ENCODE data around the gene FYCO1.
"Not testable (repeated sequence)": the region's sequence is repeated elsewhere in the genome, so short reads cannot be mapped to it uniquely, and the experiment has no call there.

The FYCO1 gene

GRCh38 chr3:46006238-46007032, 10.8 kb upstream of the FYCO1 start:
- Histone ChIP-seq H3K9me3 (ENCODE audit: control insufficient read depth, low read length) (no peaks in the 10 kb centered on the region), H3K4me3 (ENCODE audit: low read length) (peak overlapping the region; percentile 12), H3K36me3 (ENCODE audit: control insufficient read depth, insufficient read depth, low read length, severe bottlenecking) (no peaks in the 10 kb centered on the region), H3K4me1 (ENCODE audit: control insufficient read depth, insufficient read depth, low read length) (peaks cover 19% of the 10 kb centered on the region), H3K9ac (ENCODE audit: low read length) (no peak overlapping the region), H3K27me3 (replicated peaks; ENCODE audit: control insufficient read depth, insufficient read depth, low read length) (no peaks in the 10 kb centered on the region)
- DNase-seq (ENCODE audit: low read depth): peak; percentile 84

DNA sequence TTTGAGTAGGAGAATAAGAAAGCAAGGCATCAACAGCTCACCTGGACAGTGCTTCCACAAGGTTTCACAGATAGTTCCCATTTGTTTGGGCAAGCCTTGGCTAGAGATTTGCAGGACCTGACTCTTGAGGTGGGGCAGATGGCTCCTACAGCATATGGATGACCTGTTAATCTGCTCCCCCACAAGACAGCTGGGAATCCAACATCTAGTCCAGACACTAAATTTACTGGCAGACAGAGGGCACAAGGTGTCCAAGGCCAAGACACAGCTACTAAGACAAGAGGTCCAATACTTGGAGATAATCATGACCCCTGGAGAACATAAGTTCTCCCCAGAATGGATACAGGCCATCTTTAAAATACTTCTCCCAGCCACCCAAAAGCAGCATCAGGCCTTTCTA, 8.1 kb upstream of the FYCO1 start:
- H3K36me3 ChIP-seq (ENCODE audit: control insufficient read depth, insufficient read depth, low read length, severe bottlenecking); H3K9me3 ChIP-seq (ENCODE audit: control insufficient read depth, low read length); H3K27me3 ChIP-seq (replicated peaks; ENCODE audit: control insufficient read depth, insufficient read depth, low read length); H3K9ac ChIP-seq (ENCODE audit: low read length); H3K4me3 ChIP-seq (ENCODE audit: low read length); DNase-seq (ENCODE audit: low read depth): not testable (repeated sequence)
- H3K4me1 ChIP-seq (ENCODE audit: control insufficient read depth, insufficient read depth, low read length): peaks cover 19% of the 10 kb centered on the region

- H3K9me3 ChIP-seq (ENCODE audit: control insufficient read depth, low read length): no peaks in the 10 kb centered on the region
- no peaks in the 10 kb centered on the region for H3K27me3 ChIP-seq (replicated peaks; ENCODE audit: control insufficient read depth, insufficient read depth, low read length)
These were observed 5.6 kb upstream of the FYCO1 start for GRCh38 chr3:46001178-46001577.

DNA sequence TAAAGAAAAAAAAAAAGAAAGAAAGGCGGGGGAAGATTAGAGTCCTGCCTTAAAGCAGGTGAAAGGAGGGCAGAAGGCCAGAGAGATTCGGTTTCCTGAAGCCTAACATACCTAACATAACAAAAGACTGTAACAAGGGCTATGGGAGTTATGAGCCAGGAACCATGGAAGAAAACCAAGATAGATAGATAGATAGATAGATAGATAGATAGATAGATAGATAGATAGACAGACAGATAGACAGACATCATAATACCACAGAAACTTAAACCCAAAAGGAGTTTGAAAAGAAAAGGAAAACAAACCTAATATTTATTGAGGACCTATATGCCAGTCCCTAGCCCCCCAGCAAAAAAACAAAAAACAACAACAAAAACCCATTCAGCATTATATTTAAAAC, 2.3 kb upstream of the FYCO1 start:
- H3K9ac ChIP-seq (ENCODE audit: low read length): no peak overlapping the region
- H3K4me1 ChIP-seq (ENCODE audit: control insufficient read depth, insufficient read depth, low read length): peaks cover 7% of the 10 kb centered on the region
- no peaks in the 10 kb centered on the region for H3K36me3 ChIP-seq (ENCODE audit: control insufficient read depth, insufficient read depth, low read length, severe bottlenecking)
- no peak for DNase-seq (ENCODE audit: low read depth)
- H3K27me3 ChIP-seq (replicated peaks; ENCODE audit: control insufficient read depth, insufficient read depth, low read length): no peaks in the 10 kb centered on the region
- no peak overlapping the region for H3K4me3 ChIP-seq (ENCODE audit: low read length)
- no peaks in the 10 kb centered on the region for H3K9me3 ChIP-seq (ENCODE audit: control insufficient read depth, low read length)

More at GRCh38 chr3:46001178-46001577, 5.6 kb upstream of the FYCO1 start:
- Histone ChIP-seq H3K4me3 (ENCODE audit: low read length) (no peak overlapping the region), H3K4me1 (ENCODE audit: control insufficient read depth, insufficient read depth, low read length) (peaks cover 9% of the 10 kb centered on the region), H3K9ac (ENCODE audit: low read length) (no peak overlapping the region), H3K36me3 (ENCODE audit: control insufficient read depth, insufficient read depth, low read length, severe bottlenecking) (no peaks in the 10 kb centered on the region)
- no peak for DNase-seq (ENCODE audit: low read depth)

DNA sequence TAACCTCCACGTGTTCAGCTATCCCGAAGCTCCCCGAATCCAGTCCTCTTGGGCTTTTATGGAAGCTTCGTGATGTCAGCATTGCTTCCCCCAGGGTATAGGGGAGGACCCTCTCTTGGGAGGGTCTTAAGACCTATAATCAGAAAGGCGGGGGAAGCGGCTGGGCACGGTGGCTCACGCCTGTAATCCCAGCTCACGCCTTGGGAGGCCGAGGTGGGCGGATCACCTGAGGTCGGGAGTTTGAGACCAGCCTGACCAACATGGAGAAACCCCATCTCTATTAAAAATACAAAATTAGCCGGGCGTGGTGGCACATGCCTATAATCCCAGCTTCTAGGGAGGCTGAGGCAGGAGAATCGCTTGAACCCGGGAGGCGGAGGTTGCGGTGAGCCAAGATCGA, 1.9 kb upstream of the FYCO1 start:
- not testable (repeated sequence) for H3K9ac ChIP-seq (ENCODE audit: low read length); DNase-seq (ENCODE audit: low read depth); H3K4me3 ChIP-seq (ENCODE audit: low read length); H3K36me3 ChIP-seq (ENCODE audit: control insufficient read depth, insufficient read depth, low read length, severe bottlenecking); H3K27me3 ChIP-seq (replicated peaks; ENCODE audit: control insufficient read depth, insufficient read depth, low read length); H3K9me3 ChIP-seq (ENCODE audit: control insufficient read depth, low read length)
- peaks cover 12% of the 10 kb centered on the region for H3K4me1 ChIP-seq (ENCODE audit: control insufficient read depth, insufficient read depth, low read length)

- DNase-seq (ENCODE audit: low read depth): no peak
- Histone ChIP-seq H3K36me3 (ENCODE audit: control insufficient read depth, insufficient read depth, low read length, severe bottlenecking) (no peaks in the 10 kb centered on the region), H3K9me3 (ENCODE audit: control insufficient read depth, low read length) (no peaks in the 10 kb centered on the region), H3K4me3 (ENCODE audit: low read length) (peak overlapping the region; percentile 95), H3K9ac (ENCODE audit: low read length) (peak overlapping the region; percentile 93), H3K4me1 (ENCODE audit: control insufficient read depth, insufficient read depth, low read length) (peaks cover 20% of the 10 kb centered on the region), H3K27me3 (replicated peaks; ENCODE audit: control insufficient read depth, insufficient read depth, low read length) (no peaks in the 10 kb centered on the region)
These were observed 997 bp downstream of the FYCO1 start for GRCh38 chr3:45994419-45995235.

DNA sequence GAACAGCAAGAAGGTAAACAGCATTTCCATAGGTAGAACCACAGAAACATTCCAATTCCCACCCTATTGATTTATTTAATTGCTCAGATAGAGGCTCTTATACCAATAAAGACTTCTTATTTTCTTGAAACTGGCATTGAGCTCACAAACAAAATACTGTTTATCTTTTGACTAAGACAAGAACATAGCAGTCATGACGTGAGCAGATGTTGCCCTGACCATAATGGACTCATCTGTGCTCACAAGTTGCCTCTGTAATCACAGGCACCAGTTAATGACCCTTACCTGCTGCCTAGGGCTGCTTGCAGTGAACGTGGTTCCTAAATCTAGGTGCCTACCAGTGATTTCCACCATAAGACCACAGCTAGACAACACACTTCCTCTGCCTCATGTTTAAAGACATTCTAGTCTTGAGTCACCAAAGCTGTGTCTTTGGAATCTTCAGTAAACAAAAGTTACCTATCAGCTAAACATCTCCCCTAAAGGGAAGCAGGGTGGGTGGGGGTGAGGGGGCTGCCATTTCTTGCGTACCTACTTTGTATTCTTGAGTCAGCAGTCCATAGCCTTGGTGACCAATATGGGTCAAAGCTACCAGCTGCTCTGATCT, 2.1 kb downstream of the FYCO1 start:
- H3K9me3 ChIP-seq (ENCODE audit: control insufficient read depth, low read length): no peaks in the 10 kb centered on the region
- H3K4me1 ChIP-seq (ENCODE audit: control insufficient read depth, insufficient read depth, low read length): peaks cover 30% of the 10 kb centered on the region
- no peaks in the 10 kb centered on the region for H3K27me3 ChIP-seq (replicated peaks; ENCODE audit: control insufficient read depth, insufficient read depth, low read length)
- H3K36me3 ChIP-seq (ENCODE audit: control insufficient read depth, insufficient read depth, low read length, severe bottlenecking): no peaks in the 10 kb centered on the region
- H3K4me3 ChIP-seq (ENCODE audit: low read length): no peak overlapping the region
- H3K9ac ChIP-seq (ENCODE audit: low read length): no peak overlapping the region
- DNase-seq (ENCODE audit: low read depth): no peak

GRCh38 chr3:45992821-45993221, 2.8 kb downstream of the FYCO1 start:
- H3K9ac ChIP-seq (ENCODE audit: low read length): no peak overlapping the region
- H3K27me3 ChIP-seq (replicated peaks; ENCODE audit: control insufficient read depth, insufficient read depth, low read length): no peaks in the 10 kb centered on the region
- no peaks in the 10 kb centered on the region for H3K36me3 ChIP-seq (ENCODE audit: control insufficient read depth, insufficient read depth, low read length, severe bottlenecking)
- no peak overlapping the region for H3K4me3 ChIP-seq (ENCODE audit: low read length)
- H3K4me1 ChIP-seq (ENCODE audit: control insufficient read depth, insufficient read depth, low read length): peaks cover 37% of the 10 kb centered on the region
- no peaks in the 10 kb centered on the region for H3K9me3 ChIP-seq (ENCODE audit: control insufficient read depth, low read length)
- DNase-seq (ENCODE audit: low read depth): peak; percentile 73

DNA sequence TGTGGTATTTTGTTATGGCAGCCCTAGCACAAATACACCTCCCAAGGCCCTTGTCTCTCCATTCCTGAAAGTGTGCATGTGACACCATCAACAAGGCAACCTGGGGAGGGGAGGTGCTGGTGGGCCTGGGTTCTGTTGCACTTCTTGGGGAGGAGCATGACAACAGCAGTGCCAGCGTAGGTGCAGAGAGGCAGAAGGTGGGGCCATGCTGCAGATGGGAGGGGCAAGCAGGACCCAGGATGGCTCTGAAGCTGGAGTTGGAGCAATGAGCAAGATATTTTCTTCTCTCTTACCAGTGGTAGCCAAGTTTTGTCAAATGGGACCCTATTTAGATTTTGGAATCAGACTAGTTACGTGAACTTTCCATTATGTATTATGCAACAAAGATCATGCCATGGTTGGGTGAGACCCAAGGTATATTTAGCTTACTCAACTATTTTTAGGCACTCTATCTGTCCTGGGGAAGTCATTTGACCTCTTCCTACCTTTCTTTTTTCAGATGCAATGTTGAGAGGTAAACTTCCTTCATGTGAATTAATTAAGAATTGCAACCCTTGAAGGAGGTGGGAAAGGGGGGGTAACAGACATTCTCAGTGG, 3.4 kb downstream of the FYCO1 start:
- no peak for DNase-seq (ENCODE audit: low read depth)
- peak overlapping the region; percentile 8 for H3K4me3 ChIP-seq (ENCODE audit: low read length)
- H3K27me3 ChIP-seq (replicated peaks; ENCODE audit: control insufficient read depth, insufficient read depth, low read length): no peaks in the 10 kb centered on the region
- peaks cover 43% of the 10 kb centered on the region for H3K4me1 ChIP-seq (ENCODE audit: control insufficient read depth, insufficient read depth, low read length)
- no peaks in the 10 kb centered on the region for H3K36me3 ChIP-seq (ENCODE audit: control insufficient read depth, insufficient read depth, low read length, severe bottlenecking)
- H3K9me3 ChIP-seq (ENCODE audit: control insufficient read depth, low read length): no peaks in the 10 kb centered on the region
- no peak overlapping the region for H3K9ac ChIP-seq (ENCODE audit: low read length)

DNA sequence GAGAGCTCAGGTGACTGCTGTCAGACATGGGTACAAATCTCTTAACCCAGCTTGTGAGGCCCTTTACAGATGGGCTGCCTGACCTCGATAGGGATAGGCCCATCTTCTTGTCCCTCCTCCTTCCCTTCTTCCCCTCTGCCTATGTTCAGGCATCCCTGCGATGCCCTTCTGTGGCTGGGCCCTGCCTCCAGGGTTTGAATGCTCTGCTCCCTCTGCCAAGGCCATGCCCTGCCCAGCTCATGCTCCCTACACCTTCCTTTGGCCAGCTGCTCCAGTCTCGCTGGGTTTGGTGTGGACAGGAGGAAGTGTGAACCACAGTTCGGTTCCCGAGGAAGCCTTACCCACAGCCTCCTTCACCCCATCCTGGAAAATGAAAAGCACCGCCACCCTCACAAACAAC, 4.3 kb downstream of the FYCO1 start:
- Histone ChIP-seq H3K36me3 (ENCODE audit: control insufficient read depth, insufficient read depth, low read length, severe bottlenecking) (no peaks in the 10 kb centered on the region), H3K9ac (ENCODE audit: low read length) (no peak overlapping the region), H3K9me3 (ENCODE audit: control insufficient read depth, low read length) (no peaks in the 10 kb centered on the region), H3K27me3 (replicated peaks; ENCODE audit: control insufficient read depth, insufficient read depth, low read length) (no peaks in the 10 kb centered on the region), H3K4me3 (ENCODE audit: low read length) (no peak overlapping the region), H3K4me1 (ENCODE audit: control insufficient read depth, insufficient read depth, low read length) (peaks cover 51% of the 10 kb centered on the region)
- no peak for DNase-seq (ENCODE audit: low read depth)

- Histone ChIP-seq H3K4me1 (ENCODE audit: control insufficient read depth, insufficient read depth, low read length) (peaks cover 59% of the 10 kb centered on the region), H3K4me3 (ENCODE audit: low read length) (no peak overlapping the region), H3K9me3 (ENCODE audit: control insufficient read depth, low read length) (no peaks in the 10 kb centered on the region), H3K36me3 (ENCODE audit: control insufficient read depth, insufficient read depth, low read length, severe bottlenecking) (no peaks in the 10 kb centered on the region), H3K9ac (ENCODE audit: low read length) (no peak overlapping the region), H3K27me3 (replicated peaks; ENCODE audit: control insufficient read depth, insufficient read depth, low read length) (no peaks in the 10 kb centered on the region)
- no peak for DNase-seq (ENCODE audit: low read depth)
These were observed 5.4 kb downstream of the FYCO1 start for GRCh38 chr3:45990181-45990580.

All from adipocyte (in vitro differentiated cells).